GM18507 (cell line): ENCODE data around the gene IGSF9.
A peak's percentile ranks its signal among the peaks of the same experiment; 100 is the strongest.

ENCODE experiments used
- DNase-seq: peaks from one replicate; pipeline ENCODE4 v3.0.0; 2011; ENCODE audit warnings: low read depth; ENCODE audit not compliant: insufficient read length; ENCODE audit errors: extremely low spot score
- FAIRE-seq: peaks from 2 replicates; lab custom pipeline; 2011; peaks lifted over from hg19 to GRCh38; lab: Jason Lieb, UNC

Gene IGSF9

DNA sequence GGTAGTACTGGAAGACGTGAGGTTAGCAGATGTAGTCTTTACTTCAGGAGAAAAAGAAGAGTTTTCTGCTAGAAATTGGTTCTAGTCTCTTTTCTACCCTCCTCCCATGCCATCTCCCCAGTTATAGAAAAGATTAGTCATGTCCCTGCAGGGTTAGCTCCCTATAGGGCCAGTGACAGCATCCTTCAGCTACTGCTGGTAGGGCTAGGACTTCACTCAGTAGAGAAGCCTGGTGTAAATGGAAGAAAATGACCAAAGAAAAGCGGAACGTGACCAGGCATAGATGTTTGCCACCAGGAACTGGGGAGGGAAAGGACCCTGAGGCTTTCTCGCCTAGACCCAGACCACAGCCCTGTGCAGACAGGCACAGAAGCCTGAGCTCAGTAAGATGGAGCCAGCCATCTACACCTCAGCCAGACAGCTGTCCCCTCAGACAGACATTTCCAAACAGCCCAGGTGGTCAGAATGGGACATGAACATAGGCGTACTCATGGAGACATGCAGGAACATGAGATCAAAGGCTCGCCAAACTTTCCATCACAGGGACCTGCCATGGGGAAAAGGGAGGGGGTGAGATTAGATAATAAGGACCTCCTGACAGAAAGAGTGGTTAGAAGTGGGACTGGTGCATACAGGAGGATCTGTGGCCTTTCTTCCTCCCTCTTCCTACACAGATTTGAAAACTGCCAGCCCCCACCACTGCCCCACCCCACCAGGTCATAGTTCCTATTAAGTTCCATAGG is 32.1 kb upstream of the IGSF9 start:
- DNase-seq (no peak), FAIRE-seq (no peak)

DNA sequence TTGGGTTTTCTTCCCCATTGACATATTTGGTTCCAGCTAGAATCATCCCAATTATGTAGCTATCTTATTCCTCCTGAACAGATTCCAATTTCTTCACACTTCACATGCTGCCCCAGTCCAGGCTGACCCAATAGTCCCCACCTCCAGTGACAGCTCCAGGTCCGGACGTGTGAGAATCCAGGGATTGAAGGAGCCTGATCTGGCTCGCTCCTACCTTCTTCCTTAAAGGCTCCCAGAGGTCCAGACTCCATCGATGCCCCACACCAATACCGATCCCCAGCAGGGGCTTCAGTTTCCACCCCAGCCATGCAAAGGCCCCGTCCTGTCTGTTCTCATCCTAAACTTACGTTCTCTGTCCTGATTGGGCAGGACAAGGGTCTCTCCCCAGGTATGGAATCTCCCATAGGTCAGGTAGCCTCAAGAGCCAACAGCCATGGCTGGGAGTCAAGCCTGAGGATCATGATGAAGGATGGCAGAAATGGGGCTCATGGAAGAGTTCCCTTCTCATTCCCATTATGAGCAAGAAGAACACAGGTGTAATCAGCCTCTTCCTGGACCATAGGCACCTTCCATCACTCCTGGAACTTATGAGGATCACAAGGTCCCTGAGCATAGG is 29.0 kb upstream of the IGSF9 start:
- FAIRE-seq (no peak), DNase-seq (no peak)

DNA sequence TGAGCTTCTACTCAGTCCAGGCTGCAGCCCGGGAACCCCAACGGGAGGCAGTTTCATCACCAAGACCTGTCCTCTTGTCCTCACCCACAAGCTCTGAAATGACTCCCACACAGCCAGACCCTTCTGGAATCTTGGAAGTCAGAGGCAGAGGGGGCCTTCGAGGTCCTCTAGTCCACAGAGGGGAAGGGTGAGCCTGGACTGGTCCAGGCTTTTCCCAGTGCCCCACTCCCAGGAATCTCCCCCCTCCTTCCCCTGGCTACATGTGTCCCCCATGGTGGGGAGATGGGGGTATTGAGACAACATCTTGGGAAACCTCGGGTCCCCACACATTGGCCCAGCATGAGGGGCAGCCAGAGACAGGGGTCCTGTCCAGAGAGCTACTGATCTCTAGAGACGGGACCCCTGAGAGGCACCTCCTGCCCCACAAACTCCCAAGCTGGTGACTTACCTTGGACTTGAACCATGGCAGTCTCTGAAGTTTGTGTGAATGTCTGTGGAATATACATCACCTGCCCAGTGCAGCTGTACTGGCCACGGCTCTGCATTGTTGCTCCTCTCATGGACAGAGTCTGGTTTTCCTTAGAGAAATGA is 28.0 kb upstream of the IGSF9 start:
- no peak for DNase-seq

DNA sequence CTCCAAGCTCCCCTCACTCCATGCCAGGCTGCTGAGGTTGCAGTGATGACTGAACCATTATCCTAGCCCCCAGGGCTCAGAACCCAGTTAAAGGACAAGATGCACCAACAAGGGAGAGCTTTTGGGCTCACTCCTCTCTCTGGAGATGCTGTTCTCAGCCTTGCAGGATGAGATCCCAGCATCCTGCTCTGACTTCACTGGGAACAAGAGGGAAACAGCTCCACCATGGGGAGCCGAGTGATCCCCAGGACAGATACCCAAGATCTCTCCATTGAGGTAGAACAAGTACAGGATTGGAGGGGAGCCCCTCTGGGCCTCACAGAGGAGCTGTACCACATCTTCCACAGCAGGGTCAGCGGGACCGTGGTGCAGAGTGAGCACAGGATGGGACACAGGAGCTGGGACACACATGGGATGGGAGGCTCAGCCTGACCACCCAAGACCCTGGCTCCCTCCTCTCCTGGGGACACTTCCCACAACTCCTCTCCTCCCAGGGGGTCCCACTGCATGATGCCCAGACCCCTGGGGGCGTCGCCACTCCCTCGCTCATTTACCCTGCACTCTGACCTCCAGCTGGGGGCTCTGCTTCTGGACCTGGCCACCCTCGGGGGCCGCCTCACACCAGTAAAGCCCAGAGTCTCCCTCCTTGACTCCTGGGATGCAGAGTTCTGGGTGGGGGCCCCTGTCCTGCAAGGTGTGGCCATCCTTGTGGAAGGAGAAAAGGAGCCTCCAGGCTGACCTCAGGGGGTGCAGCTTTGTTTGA is 27.2 kb upstream of the IGSF9 start:
- FAIRE-seq (no peak), DNase-seq (no peak)

More for the DNA sequence above, 28.0 kb upstream of the IGSF9 start:
- FAIRE-seq: no peak

DNA sequence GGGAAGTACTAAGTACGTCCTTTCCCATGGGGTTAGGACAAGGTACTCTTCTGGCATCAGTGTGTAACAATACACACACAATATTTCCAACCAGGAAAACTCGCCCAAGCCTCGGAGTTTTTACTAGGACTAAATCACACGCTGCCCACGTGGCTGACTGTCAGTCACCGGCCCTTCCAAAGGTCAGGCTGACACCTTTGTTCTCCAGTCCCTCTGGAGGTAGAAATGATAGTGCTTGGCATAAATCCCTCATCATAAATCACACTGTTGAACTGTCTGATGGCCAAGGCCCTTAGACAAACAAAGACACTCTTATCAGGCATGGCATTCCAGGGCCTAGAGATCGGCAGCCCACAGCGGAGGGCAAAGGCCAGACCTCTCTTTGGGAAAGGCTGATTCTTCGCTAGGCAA is 25.5 kb upstream of the IGSF9 start:
- no peak for DNase-seq
- FAIRE-seq: no peak

DNA sequence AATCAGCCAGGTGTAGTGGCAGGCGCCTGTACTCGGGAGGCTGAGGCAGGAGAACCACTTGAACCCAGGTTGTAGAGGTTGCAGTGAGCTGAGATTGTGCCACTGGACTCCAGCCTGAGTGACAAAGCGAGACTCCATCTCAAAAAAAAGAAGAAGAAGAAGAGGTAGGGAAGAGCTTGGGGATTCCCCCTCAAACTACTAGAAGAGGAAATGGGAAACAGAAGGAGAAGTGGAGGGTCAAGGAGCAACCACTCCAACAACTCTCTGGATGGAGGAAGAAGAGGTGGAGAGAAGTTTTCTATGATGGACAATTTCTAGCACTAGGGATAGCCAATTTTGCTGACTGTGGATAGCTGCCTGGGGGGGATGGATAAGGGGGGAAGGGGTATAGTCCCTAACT is 23.5 kb upstream of the IGSF9 start:
- DNase-seq (no peak), FAIRE-seq (no peak)

DNA sequence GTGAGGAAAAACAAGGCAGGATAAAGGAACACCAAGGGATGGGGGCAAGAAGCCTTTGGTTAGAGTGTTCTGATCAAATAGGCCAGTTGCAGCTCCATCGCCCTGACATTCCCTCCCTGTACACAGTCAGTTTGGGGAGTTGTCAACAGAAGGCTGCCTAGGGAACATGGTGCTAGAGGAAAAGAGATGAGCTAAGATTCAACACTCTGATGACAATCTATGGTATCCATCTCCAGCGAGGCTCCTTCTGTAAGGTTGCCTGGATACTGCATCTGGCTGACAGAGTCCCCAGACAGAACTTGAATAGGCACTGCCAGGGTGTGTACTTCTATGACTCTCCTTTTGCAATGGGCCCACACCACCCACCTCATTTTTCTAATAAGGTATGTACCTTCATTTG is 19.9 kb upstream of the IGSF9 start:
- FAIRE-seq: no peak

DNA sequence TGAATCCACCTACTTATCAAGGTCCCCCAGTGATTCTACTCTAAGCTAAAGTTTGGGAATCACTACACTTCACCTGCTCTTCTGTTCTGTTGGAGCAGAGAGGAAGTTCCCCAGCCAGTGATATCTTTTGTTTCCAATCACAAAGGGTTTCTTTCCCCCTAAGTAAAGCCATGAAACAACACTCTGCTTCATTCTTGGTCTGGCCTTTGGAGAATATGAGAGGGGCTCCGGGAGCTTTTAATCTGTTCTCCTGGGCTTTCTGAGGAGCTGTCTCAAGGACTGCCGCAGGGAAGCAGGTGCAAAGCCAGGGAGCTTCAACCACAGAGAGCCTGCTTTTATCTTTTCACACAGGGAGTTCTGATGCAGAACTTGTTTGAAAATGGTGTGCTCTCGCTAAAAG is 18.7 kb upstream of the IGSF9 start:
- DNase-seq (no peak), FAIRE-seq (no peak)

More for the DNA sequence above, 19.9 kb upstream of the IGSF9 start:
- DNase-seq: no peak

DNA sequence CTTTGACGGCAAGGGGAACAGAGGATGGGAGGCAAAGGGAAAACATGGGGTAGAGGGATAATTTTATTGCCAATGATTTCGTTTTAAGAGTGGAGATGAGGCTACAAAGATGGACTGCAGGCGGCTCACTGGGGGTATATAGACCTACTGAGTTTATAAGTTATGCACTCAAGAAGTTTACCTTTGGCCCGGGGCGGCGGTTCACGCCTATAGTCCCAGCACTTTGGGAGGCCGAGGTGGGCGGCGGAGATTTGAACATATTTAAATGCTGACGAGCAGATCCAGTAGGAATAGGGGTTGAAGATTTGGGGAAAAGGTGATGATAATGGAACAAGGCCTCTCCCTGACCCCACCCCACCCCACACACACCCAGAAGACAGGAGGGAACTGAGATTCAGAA is 16.8 kb upstream of the IGSF9 start:
- no peak for FAIRE-seq
- DNase-seq: no peak

DNA sequence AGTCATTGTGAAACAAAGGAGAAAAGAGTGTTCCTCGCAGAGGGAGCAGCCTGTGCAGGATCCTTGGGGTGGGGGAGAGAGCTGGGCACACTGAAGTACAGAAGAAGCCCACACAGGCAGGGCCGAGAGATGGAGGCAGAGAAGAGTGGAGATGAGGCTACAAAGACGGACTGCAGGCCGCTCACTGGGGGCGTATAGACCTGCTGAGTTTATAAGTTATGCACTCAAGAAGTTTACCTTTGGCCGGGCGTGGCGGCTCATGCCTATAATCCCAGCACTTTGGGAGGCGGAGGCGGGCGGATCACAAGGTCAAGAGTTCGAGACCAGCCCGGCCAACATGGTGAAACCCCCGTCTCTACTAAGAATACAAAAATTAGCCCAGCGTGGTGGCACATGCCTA is 16.2 kb upstream of the IGSF9 start:
- FAIRE-seq: no peak
- no peak for DNase-seq

DNA sequence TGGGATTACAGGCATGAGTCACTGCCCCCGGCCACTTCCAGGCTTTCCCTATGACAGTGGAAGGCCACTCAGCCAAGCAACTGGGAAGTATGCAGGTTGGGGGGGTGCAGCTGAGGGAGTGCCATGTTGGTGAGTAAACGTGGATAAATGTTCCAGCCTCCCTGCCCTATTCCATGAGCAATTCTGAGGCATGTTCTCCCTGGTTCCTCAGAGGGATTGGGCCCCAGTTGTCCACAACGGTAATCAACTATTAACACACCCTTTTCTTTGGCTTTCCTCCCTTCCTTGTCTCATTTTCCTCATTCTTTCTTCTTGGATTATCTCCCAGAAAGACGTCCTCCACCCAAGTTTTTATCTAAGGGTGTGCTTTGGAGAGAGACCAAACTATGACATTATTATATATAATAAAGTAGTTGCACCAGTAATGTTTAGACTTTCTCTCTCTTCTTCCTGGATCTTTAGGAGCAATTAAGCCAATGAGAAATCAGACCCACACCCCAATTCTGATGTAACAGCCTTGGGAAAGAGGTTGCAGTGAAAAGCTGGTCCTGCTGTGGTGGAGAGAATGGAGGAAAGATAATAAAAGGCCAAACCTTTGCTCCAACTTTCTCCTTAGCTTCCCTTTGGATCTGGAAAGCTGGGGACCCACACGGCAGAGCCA is 15.4 kb upstream of the IGSF9 start:
- no peak for FAIRE-seq

DNA sequence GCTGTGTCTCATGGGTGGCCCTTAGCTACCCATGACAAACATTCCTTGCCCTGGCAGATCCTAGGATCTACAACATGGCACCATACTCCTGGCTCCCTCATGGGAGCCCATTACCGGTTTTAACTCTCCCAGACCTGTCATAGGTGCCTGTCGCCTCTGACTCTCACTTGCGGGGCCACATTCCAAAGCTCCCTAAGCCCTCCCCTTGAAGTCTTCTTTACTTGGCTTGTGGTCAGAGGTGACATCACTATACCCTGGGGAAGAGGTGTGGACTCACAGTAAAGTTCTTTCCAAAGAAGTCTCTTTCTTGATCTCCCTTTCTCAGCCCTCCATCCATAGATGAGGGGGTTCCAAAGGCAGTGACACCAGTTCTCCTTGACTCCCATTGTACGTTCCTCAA is 14.0 kb upstream of the IGSF9 start:
- FAIRE-seq (no peak), DNase-seq (no peak)

More for the DNA sequence above, 15.4 kb upstream of the IGSF9 start:
- no peak for DNase-seq

DNA sequence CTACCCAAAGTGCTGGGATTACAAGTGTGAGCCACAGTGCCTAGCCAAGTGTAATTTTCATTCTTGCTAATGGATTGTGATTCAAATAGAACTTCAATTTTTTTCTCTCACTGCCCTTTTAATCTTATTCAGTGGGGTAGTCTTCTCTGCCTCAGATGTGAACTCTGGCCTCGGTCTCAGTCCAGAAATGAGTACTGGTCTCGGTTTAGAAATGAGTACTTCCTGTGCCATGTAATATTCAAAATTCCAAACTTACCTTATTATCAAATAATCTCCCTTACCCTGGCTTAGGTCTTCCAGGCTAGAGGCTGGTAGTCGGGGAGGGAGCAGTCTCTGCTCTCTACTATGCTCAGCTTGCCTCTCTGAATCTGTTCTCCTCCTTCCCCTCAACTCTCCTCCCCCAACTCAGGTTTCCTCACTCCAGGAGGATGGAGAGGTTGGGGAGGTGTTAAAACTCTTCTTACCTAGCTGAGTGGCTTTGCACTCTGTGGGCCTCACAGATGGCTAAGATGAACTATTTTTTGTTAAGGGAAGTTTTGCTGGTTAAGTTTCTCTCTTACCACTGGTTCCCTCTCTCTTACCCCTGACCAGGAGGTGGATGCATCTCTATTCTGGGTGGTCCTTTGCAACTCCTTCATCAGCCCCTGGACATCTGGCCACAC is 13.4 kb upstream of the IGSF9 start:
- FAIRE-seq (peak; percentile 51), DNase-seq (no peak)

DNA sequence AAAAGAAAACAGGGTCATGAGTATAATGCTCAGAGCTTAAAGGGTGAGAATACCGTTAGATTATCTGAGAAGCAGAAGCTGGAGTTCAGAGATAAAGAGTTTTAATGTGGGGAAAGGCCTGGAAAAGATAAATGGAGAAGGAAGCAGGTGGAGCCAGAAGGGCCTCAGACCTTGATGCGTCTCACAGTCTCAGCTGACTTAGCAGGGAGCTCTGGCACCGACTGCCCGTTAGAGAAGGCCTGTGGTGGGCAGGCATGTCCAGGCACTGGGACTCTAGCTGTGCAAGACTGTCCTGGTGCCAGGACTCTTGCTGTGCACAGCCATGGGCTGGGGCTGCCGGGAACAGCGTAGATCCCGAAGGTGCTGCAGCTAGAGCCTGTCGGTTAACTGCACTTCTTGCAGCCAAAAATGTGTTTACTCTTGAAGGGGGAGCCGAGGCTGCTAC is 12.4 kb upstream of the IGSF9 start:
- DNase-seq: no peak

DNA sequence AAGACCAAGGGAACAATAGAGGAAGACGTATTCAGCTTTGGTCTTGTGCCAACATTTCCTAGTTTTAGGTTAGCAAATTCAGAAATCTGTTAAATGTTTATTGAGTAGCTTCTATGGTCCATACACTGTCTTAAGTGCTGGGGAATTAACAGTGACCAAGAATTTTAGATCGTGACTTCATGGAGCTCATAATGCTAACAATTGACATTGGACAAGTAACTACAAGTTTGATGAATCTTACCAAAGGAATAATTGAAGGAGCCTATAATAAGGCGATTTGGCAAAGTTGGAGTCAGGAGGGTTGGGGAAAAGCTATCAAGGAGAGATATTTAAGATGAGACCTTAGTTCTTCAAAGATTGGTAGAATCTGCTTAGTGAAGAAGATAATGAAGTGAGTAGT is 10.0 kb upstream of the IGSF9 start:
- FAIRE-seq (no peak), DNase-seq (no peak)

More for the DNA sequence above, 12.4 kb upstream of the IGSF9 start:
- no peak for FAIRE-seq

DNA sequence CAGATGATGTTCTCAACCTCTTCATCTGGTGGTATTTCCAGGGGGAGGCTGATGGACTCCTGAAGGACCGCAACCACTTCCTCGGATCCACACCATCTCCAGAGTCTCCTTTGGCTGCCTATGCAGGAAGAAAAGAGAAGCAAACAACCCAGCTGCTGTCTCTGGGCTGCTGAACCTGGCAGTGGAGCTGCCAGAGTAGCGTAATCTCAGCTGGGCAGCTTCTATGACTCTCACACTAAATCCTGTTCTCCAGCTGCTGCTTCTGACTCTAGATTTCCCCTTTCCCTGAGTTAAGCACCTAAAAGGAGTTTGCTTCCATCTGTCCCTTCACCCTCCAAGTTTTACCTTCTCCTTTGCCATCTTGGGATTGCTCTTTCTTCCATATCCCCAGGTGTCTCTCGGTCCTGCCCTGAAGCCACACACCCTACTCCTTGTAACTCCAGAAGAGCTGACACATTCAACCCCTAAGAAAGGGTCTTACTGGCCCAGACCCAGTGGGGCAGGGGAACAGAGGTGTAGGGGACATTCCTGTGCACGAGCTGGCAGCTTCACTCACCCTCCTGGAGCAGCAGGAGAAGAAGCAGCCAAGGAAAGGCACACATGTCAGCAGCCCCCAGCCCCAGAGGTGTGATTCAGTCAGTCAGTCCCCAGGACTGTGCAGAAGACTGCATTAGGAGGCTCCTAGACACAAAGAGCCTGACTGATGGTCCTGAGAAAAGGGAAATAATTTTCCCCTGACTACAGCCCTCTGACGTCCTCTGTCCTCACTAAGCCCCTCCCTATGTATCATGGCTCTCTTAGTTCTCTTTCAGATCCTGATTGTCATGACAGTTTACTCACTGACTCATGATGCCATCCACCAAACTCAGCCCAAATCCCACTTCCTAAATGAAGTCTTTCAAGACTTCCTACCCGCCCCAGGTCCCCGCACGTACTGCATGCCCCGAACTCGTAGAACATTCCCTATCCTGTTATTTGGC is 8.4 kb upstream of the IGSF9 start, which contains the start of gene SLAMF9:
SLAMF9 (minus strand) TSS at position 702 of the 980 bp plus-strand sequence; CDS start at position 602, 100 bp downstream.
- no peak for FAIRE-seq
- no peak for DNase-seq

DNA sequence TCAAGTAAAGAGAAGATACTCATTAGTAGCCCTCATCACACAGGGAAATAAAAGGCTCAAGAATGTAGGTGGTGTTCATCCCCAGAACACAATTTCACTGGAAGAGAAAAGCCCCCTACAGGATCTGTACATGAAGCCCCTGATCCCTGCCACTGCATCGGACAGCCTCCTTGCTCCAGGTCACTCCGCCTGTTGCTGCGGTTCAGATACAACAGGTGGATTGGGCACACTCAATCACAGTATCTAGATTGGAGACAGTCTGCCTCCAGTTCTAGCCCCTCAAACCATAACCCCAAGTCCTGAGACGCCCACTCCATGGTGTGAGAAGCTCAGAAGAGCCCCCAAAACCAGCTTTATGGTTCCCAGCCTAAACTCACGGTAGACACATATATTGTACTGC is 7.5 kb upstream of the IGSF9 start:
- DNase-seq (no peak), FAIRE-seq (no peak)

DNA sequence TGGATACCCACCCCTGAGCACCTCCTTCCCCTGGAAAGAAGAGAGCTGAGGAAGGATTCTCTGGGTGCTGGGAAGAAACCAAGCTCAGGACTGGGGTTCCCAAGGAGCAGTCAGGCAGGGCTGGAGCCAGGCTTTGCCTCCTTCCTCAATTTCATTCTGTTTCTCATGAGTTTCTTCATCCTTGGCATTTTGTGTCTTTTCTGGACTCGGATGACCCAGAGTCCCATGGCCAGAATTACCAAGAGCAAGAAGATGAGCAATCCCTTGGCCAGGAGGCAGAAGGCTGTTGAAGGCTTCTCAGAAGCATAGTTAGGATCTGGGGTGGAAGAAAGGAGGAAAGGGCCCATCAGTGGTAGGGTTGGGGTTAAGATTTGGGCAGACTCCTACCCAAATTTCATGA is 6.1 kb upstream of the IGSF9 start:
- no peak for DNase-seq
- no peak for FAIRE-seq
